ENCODE data around the gene RCE1. TPM values are rescaled to one million over a fixed set of nuclear protein-coding genes. Genes with fewer than 3 reads are reported as not detected.
A peak's percentile ranks its signal among the peaks of the same experiment; 100 is the strongest.

The RCE1 gene
- total RNA-seq, 1 experiment from 2014 or later, result 52.5 TPM

- peak overlapping the region; percentile 91 to 95 for H3K4me3 Mint-ChIP-seq
- no peak overlapping the region for H4K5ac ChIP-seq (ENCODE audit: insufficient read length, low read depth, low read length)
- H3K18ac ChIP-seq (ENCODE audit: insufficient read length, low read depth, low read length), result no peak overlapping the region
- no peak overlapping the region for H2AFZ ChIP-seq (ENCODE audit: low read length)
- DNase-seq, result no peak
- H3K27ac ChIP-seq (ENCODE audit: insufficient read length, low read depth, low read length), result no peak overlapping the region
- peak overlapping the region; percentile 62 for H3K9ac ChIP-seq (ENCODE audit: extremely low read depth, insufficient read length, low read length)
- H2BK12ac ChIP-seq (ENCODE audit: insufficient read length, low read depth, low read length), result no peak overlapping the region
- no CpG with 5 or more reads among the region's 11 CpGs for WGBS (ENCODE audit: extremely low coverage, insufficient read length, low lambda C conversion rate)
- H3K27ac Mint-ChIP-seq, result peak overlapping the region in 2 of 3 experiments; percentile 90 to 95; a peak in 3 of 7 replicates
- no peak overlapping the region for H2BK5ac ChIP-seq (ENCODE audit: insufficient read length, low read length)
- peaks cover 14 to 16% of the 10 kb centered on the region in 2 experiments for H3K4me1 Mint-ChIP-seq
- TF ChIP-seq, protein P1, sequence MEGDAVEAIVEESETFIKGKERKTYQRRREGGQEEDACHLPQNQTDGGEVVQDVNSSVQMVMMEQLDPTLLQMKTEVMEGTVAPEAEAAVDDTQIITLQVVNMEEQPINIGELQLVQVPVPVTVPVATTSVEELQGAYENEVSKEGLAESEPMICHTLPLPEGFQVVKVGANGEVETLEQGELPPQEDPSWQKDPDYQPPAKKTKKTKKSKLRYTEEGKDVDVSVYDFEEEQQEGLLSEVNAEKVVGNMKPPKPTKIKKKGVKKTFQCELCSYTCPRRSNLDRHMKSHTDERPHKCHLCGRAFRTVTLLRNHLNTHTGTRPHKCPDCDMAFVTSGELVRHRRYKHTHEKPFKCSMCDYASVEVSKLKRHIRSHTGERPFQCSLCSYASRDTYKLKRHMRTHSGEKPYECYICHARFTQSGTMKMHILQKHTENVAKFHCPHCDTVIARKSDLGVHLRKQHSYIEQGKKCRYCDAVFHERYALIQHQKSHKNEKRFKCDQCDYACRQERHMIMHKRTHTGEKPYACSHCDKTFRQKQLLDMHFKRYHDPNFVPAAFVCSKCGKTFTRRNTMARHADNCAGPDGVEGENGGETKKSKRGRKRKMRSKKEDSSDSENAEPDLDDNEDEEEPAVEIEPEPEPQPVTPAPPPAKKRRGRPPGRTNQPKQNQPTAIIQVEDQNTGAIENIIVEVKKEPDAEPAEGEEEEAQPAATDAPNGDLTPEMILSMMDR (conservative IDR thresholded peaks at IDR 0.05), result no peak
- no peak overlapping the region for H2BK20ac ChIP-seq (ENCODE audit: low read depth, low read length, poor library complexity, severe bottlenecking)
- H3K27me3 ChIP-seq (ENCODE audit: insufficient read depth, low read length), result no peaks in the 10 kb centered on the region
- H2BK15ac ChIP-seq (ENCODE audit: low read depth, low read length), result no peak overlapping the region
- H4K8ac ChIP-seq (replicated peaks; ENCODE audit: insufficient read length, low read depth, low read length), result no peak overlapping the region
- H3K56ac ChIP-seq (ENCODE audit: insufficient read length, low read depth, low read length), result no peak overlapping the region
- peaks cover 13 to 59% (median 37%) of the 10 kb centered on the region in 3 experiments for H3K36me3 Mint-ChIP-seq (ENCODE audit: insufficient read depth in 1 of 3, low read depth in 3 of 3)
- H3K9me3 Mint-ChIP-seq, result no peaks in the 10 kb centered on the region
- no peaks in the 10 kb centered on the region for H3K4me1 ChIP-seq (ENCODE audit: insufficient read depth, low read length)
- H3K14ac ChIP-seq (ENCODE audit: insufficient read depth, low read length), result peak overlapping the region; percentile 91; the same call in 1 of the 2 replicates
- H3K4me2 ChIP-seq (ENCODE audit: insufficient read depth, insufficient read length, low read length), result peak overlapping the region; percentile 82
- H3K27me3 Mint-ChIP-seq (ENCODE audit: low read depth), result peaks cover 2% of the 10 kb centered on the region; the same call in 1 of the 2 replicates
- H2BK120ac ChIP-seq (ENCODE audit: low read depth, low read length, poor library complexity, severe bottlenecking), result no peak overlapping the region
- H3K79me2 ChIP-seq (ENCODE audit: insufficient read depth, low read length), result peaks cover 10% of the 10 kb centered on the region; the same call in 1 of the 2 replicates
- H3K9me3 ChIP-seq (ENCODE audit: control insufficient read depth, low read depth, low read length), result no peaks in the 10 kb centered on the region
- H3T11ph ChIP-seq (ENCODE audit: low read length), result no peak overlapping the region
- no peak overlapping the region for H2AK5ac ChIP-seq (ENCODE audit: insufficient read length, low read length)
- H4K20me1 ChIP-seq (ENCODE audit: control insufficient read depth, insufficient read depth, insufficient read length), result no peaks in the 10 kb centered on the region
- no peak overlapping the region for H3K23ac ChIP-seq (ENCODE audit: insufficient read length, low read depth, low read length)
- H3K4ac ChIP-seq (ENCODE audit: low read depth, low read length), result no peak overlapping the region
- H4K91ac ChIP-seq (ENCODE audit: insufficient read length, low read depth, low read length), result no peak overlapping the region
- peaks cover 7% of the 10 kb centered on the region for H3K79me1 ChIP-seq (ENCODE audit: insufficient read depth, low read depth, low read length, poor library complexity, severe bottlenecking)
- peaks cover 5% of the 10 kb centered on the region for H3K23me2 ChIP-seq (ENCODE audit: insufficient read length, low read depth, low read length, poor library complexity, severe bottlenecking)
These were observed 743 bp upstream of the RCE1 start for GRCh38 chr11:66842501-66842895.
